Ovary (tissue), 9 donors: ENCODE measurements around the gene ZNF154. TPM values are rescaled to one million over a fixed set of nuclear protein-coding genes. Genes with fewer than 3 reads are reported as not detected.

Source experiments
- DNase-seq, 5 donors: peaks; one replicate each; pipeline ENCODE4 v3.0.0-alpha.2; 2019 to 2020
- H3K27ac ChIP-seq, 2 donors: fragments of 200-600 bp; one replicate each; pipeline versions ENCODE4 v1.5.1 to v1.8.0; 2019 to 2022
- H3K27me3 ChIP-seq: fragments of 200-600 bp; one replicate; pipeline ENCODE4 v1.8.0; 2022
- H3K36me3 ChIP-seq: fragments of 200-600 bp; sonication (generic); one replicate; pipeline ENCODE4 v1.5.1; 2019
- H3K4me1 ChIP-seq: one replicate; pipeline ENCODE4 v1.8.1; 2013; ENCODE audit warnings: mild to moderate bottlenecking, moderate library complexity; ENCODE audit not compliant: insufficient read depth
- H3K4me3 ChIP-seq: fragments of 200-600 bp; sonication (generic); one replicate; pipeline ENCODE4 v1.5.1; 2017
- H3K9me3 ChIP-seq, 2 donors: fragments of 200-600 bp in 1 of 2; sonication (generic) in 1 of 2; one replicate each; pipeline versions ENCODE4 v1.5.1 to v1.8.1; 2013 to 2019; ENCODE audit warnings: mild to moderate bottlenecking in 1 of 2, moderate library complexity in 1 of 2
- CTCF ChIP-seq, 3 donors: fragments of 450-650 bp in 2 of 3; fragments of 200-600 bp in 1 of 3; IDR thresholded peaks; one replicate each; pipeline versions ENCODE4 v1.5.1 to v1.8.0; 2016 to 2022; ENCODE audit warnings: antibody characterized with exemption in 3 of 3, mild to moderate bottlenecking in 1 of 3
- EP300 ChIP-seq: sonication (generic); formaldehyde crosslinking; IDR thresholded peaks from one replicate; pipeline ENCODE4 v1.6.1; 2017; ENCODE audit warnings: antibody characterized with exemption
- POLR2A ChIP-seq: fragments of 450-650 bp; IDR thresholded peaks from one replicate; pipeline ENCODE4 v1.6.1; 2017; ENCODE audit warnings: antibody characterized with exemption, mild to moderate bottlenecking, moderate library complexity
- WGBS, 3 donors: extraction: QIAGEN DNeasy Blood & Tissue Kit in 1 of 3; methylation state at CpG; one replicate each; pipeline versions ENCODE4 v1.1.5 to v1.1.7; 2013 to 2017; 5-methylcytosine and 5-hydroxymethylcytosine counted together
- intact Hi-C, 4 donors: fragments of 100-400 bp; cut with DNase I; formaldehyde crosslinking; loops; one replicate each; pipeline versions ENCODE4 v1.11.0 to v1.15.1; 2022 to 2023
- polyA plus RNA-seq, 2 donors: library from polyadenylated mRNA; stranded (reverse); fragments of 200-250 nt in 1 of 2; fragments of 350-450 nt in 1 of 2; fragmentation: Illumina TruSeq in 1 of 2; extraction: RNeasy Lipid Tissue Mini Kit (QIAGEN cat#74804) in 1 of 2; gene quantifications; one replicate each; pipeline ENCODE4 v1.2.3, GENCODE V29; 2013 to 2014
- total RNA-seq, 7 donors: library from RNA; depleted of rRNA in 2 of 7; stranded (reverse); fragments of >200 nt in 2 of 7; fragmentation: NEBNext Ultra II Directional in 3 of 7; extraction: Animal tissue kit (Norgen Biotek cat#: 25700) in 3 of 7; gene quantifications; one replicate each; pipeline versions ENCODE4 v1.1.0 to v1.2.4, GENCODE V29; 2016 to 2023
- donor health status: DM: no; HTN: no; CAD: no; lungs with moderate emphysema.
- donor health status: DM: no; HTN: no; CAD: no.
- donor health status: Bipolar disorder and iron deficiency.
- donor health status: DM: yes; HTN: yes; CAD: no.
- donor health status: DM: no; HTN: no; CAD: no.
- donor health status: DM: yes; HTN: yes; CAD: no.

The ZNF154 gene
- total and polyA plus RNA-seq, 9 donors, result 1.1 to 10.4 (median 2.4) TPM

- Histone ChIP-seq H3K4me1 (no peaks in the 10 kb centered on the region), H3K27me3 (no peaks in the 10 kb centered on the region), H3K27ac (no peak overlapping the region), H3K36me3 (no peaks in the 10 kb centered on the region), H3K4me3 (no peak overlapping the region), H3K9me3 (no peaks in the 10 kb centered on the region)
- TF ChIP-seq CTCF (IDR thresholded peaks at IDR 0.05), result no peak
- TF ChIP-seq POLR2A, result no peak
- no peak for TF ChIP-seq EP300
- intact Hi-C loops, result no loop called here
- 60 to 66% (median 63%) methylated on average over 1 of the region's 1 CpG for WGBS, 3 donors
- DNase-seq, result no peak
Measured at GRCh38 chr19:57667228-57667627, 41.8 kb downstream of the ZNF154 start.

GRCh38 chr19:57665261-57665806, 43.7 kb downstream of the ZNF154 start:
- no peak for DNase-seq
- no peaks in the 10 kb centered on the region for H3K9me3 ChIP-seq
- H3K27me3 ChIP-seq, result no peaks in the 10 kb centered on the region
- TF ChIP-seq CTCF (IDR thresholded peaks at IDR 0.05) (no peak), EP300 (no peak), POLR2A (no peak)
- intact Hi-C loops, result no loop called here
- WGBS, 3 donors, result 67 to 76% (median 76%) methylated on average over 9 of the region's 9 CpGs
- no peaks in the 10 kb centered on the region for H3K4me1 ChIP-seq
- no peak overlapping the region for H3K4me3 ChIP-seq
- H3K36me3 ChIP-seq, result no peaks in the 10 kb centered on the region
- H3K27ac ChIP-seq, result no peak overlapping the region

GRCh38 chr19:57664269-57665127, 44.5 kb downstream of the ZNF154 start:
- Histone ChIP-seq H3K36me3 (no peaks in the 10 kb centered on the region), H3K27ac (peak overlapping the region in 1 of 2 donors; percentile 52), H3K27me3 (no peaks in the 10 kb centered on the region), H3K9me3 (no peaks in the 10 kb centered on the region), H3K4me1 (no peaks in the 10 kb centered on the region), H3K4me3 (peak overlapping the region; percentile 52)
- intact Hi-C loops, result no loop called here
- peak; percentile 39 to 74 (median 64) for DNase-seq
- 1 to 2% (median 1%) methylated on average over 60 to 64 of the region's 64 CpGs for WGBS, 3 donors
- no peak for TF ChIP-seq CTCF (IDR thresholded peaks at IDR 0.05)
- no peak for TF ChIP-seq EP300
- no peak for TF ChIP-seq POLR2A

GRCh38 chr19:57656346-57656745, 52.7 kb downstream of the ZNF154 start:
- DNase-seq, result no peak
- H3K4me3 ChIP-seq, result no peak overlapping the region
- WGBS, 3 donors, result 49 to 71% (median 55%) methylated on average over 1 of the region's 1 CpG
- TF ChIP-seq EP300 (no peak), CTCF (IDR thresholded peaks at IDR 0.05) (no peak), POLR2A (no peak)
- H3K9me3 ChIP-seq, result peaks cover 0 to 13% of the 10 kb centered on the region in 2 donors
- H3K27ac ChIP-seq, result no peak overlapping the region
- no peaks in the 10 kb centered on the region for H3K36me3 ChIP-seq
- H3K4me1 ChIP-seq, result no peaks in the 10 kb centered on the region
- H3K27me3 ChIP-seq, result no peaks in the 10 kb centered on the region
- intact Hi-C loops, result no loop called here
